GM12878 (cell line): ENCODE results near the gene NFKBIE. TPM values are rescaled to one million over a fixed set of nuclear protein-coding genes. Genes with fewer than 3 reads are reported as not detected.
A peak's percentile ranks its signal among the peaks of the same experiment; 100 is the strongest.

Experiments used
- ATAC-seq: fragments of 200-7000 bp; cut with Tn5 transposase; 3 replicates; pipeline ENCODE4 v1.9.1; 2020; ENCODE audit warnings: mild to moderate bottlenecking, moderate library complexity
- BruUV-seq: library from RNA; stranded (reverse); fragments of 400-500 nt; replicated peaks from 2 replicates; lab custom pipeline; 2021; lab: Mats Ljungman, UMichigan
- CTCF ChIA-PET: fragments of 300-600 bp; sonication (Branson Sonifier 250); formaldehyde crosslinking; extraction: SDS; loops from one replicate; lab custom pipeline; 2021; ENCODE audit warnings: inconsistent platforms; lab: Yijun Ruan, JAX
- POLR2A ChIA-PET: fragments of 350-600 bp; formaldehyde crosslinking; extraction: SDS; loops from one replicate; lab custom pipeline; 2021; ENCODE audit warnings: inconsistent platforms; lab: Charles Lee
- RAD21 ChIA-PET: fragments of 300-600 bp; sonication (Branson Sonifier 250); formaldehyde crosslinking; loops from one replicate; lab custom pipeline; 2023; ENCODE audit warnings: antibody characterized with exemption; ENCODE audit not compliant: unreplicated experiment; lab: Charles Lee
- SMC1A ChIA-PET: fragments of 300-600 bp; sonication (Branson Sonifier 250); formaldehyde crosslinking; loops from one replicate; lab custom pipeline; 2023; ENCODE audit not compliant: unreplicated experiment, uncharacterized antibody; lab: Charles Lee
- DNase-seq: peaks from one replicate; pipeline ENCODE4 v3.0.0-alpha.2; 2011; ENCODE audit warnings: low read depth, low spot score
- FAIRE-seq: peaks from 3 replicates; lab custom pipeline; 2011; peaks lifted over from hg19 to GRCh38; lab: Jason Lieb, UNC
- H2AFZ ChIP-seq: 2 replicates; pipeline ENCODE4 v1.6.0; 2011; ENCODE audit warnings: low read depth, low read length, control low read depth; ENCODE audit not compliant: control insufficient read depth
- H3K27ac ChIP-seq: 2 replicates; pipeline ENCODE4 v1.5.1; 2011; ENCODE audit warnings: control low read depth; ENCODE audit not compliant: control insufficient read depth, insufficient read depth
- H3K27me3 ChIP-seq, 2 experiments: replicated peaks in 1 of 2; 2 replicates each; pipeline versions ENCODE4 v1.6.0 to v1.6.1; 2011; ENCODE audit warnings: low read length in 1 of 2; ENCODE audit not compliant: control insufficient read depth in 2 of 2, insufficient read depth in 2 of 2
- H3K36me3 ChIP-seq, 2 experiments: 2 replicates each; pipeline ENCODE4 v1.5.1; 2011; ENCODE audit warnings: low read length in 1 of 2; ENCODE audit not compliant: control insufficient read depth in 2 of 2, insufficient read depth in 2 of 2
- H3K4me1 ChIP-seq: 2 replicates; pipeline ENCODE4 v1.6.1; 2011; ENCODE audit warnings: mild to moderate bottlenecking, low read length, moderate library complexity, mixed read lengths; ENCODE audit not compliant: control insufficient read depth, insufficient read depth
- H3K4me2 ChIP-seq: 2 replicates; pipeline ENCODE4 v1.6.0; 2011; ENCODE audit warnings: control low read depth; ENCODE audit not compliant: control insufficient read depth, insufficient read depth
- H3K4me3 ChIP-seq: fragments of 200-600 bp; sonication (generic); 2 replicates; pipeline ENCODE4 v1.5.1; 2016
- H3K79me2 ChIP-seq: 2 replicates; pipeline ENCODE4 v1.6.0; 2011; ENCODE audit warnings: low read length; ENCODE audit not compliant: control insufficient read depth, insufficient read depth
- H3K9ac ChIP-seq: 2 replicates; pipeline ENCODE4 v1.8.0; 2011; ENCODE audit warnings: low read length, control low read depth, mixed read lengths; ENCODE audit not compliant: control insufficient read depth, insufficient read depth
- H3K9me3 ChIP-seq: replicated peaks from 3 replicates; pipeline ENCODE4 v1.5.1; 2011; ENCODE audit warnings: mild to moderate bottlenecking, low read length; ENCODE audit not compliant: control insufficient read depth, insufficient read depth
- H4K20me1 ChIP-seq: 2 replicates; pipeline ENCODE4 v1.6.0; 2011; ENCODE audit not compliant: control insufficient read depth, insufficient read depth
- ATF7 ChIP-seq: fragments of 450-650 bp; IDR thresholded peaks from 2 replicates; pipeline ENCODE4 v1.6.1; 2016; ENCODE audit warnings: low read depth, mild to moderate bottlenecking
- BMI1 ChIP-seq: fragments of 450-650 bp; IDR thresholded peaks from 2 replicates; pipeline ENCODE4 v1.6.1; 2016; ENCODE audit warnings: mild to moderate bottlenecking, moderate library complexity, borderline replicate concordance
- CEBPB ChIP-seq, 2 experiments: fragments of 150-350 bp in 1 of 2; IDR thresholded peaks; 2 replicates each; pipeline ENCODE4 v1.6.1; 2012 to 2014; ENCODE audit warnings: low read depth in 2 of 2, low read length in 2 of 2, borderline replicate concordance in 1 of 2, inconsistent platforms in 1 of 2
- FOS ChIP-seq: IDR thresholded peaks from 3 replicates; pipeline ENCODE4 v1.6.1; 2011; ENCODE audit warnings: borderline replicate concordance; ENCODE audit not compliant: insufficient read length; ENCODE audit errors: extremely low read depth
- JUND ChIP-seq: IDR thresholded peaks from 2 replicates; pipeline ENCODE4 v1.6.1; 2012; ENCODE audit warnings: low read depth, mild to moderate bottlenecking, low read length, improper control_type of control experiment, moderate library complexity
- MEF2B ChIP-seq: fragments of 450-650 bp; IDR thresholded peaks from 2 replicates; pipeline ENCODE4 v1.6.1; 2018; ENCODE audit warnings: mild to moderate bottlenecking, moderate library complexity; ENCODE audit not compliant: partially characterized antibody, poor library complexity, severe bottlenecking
- POLR2A ChIP-seq: IDR thresholded peaks from 2 replicates; pipeline ENCODE4 v1.6.1; 2011; ENCODE audit warnings: low read depth, mild to moderate bottlenecking, low read length
- POLR2AphosphoS2 ChIP-seq: IDR thresholded peaks from 2 replicates; pipeline ENCODE4 v1.6.1; 2011; ENCODE audit warnings: low read depth, mild to moderate bottlenecking, low read length, improper control_type of control experiment, moderate library complexity
- STAT3 ChIP-seq: IDR thresholded peaks from 2 replicates; pipeline ENCODE4 v1.6.1; 2011; ENCODE audit warnings: low read depth, low read length, improper control_type of control experiment
- SUZ12 ChIP-seq: fragments of 200-600 bp; sonication (generic); IDR thresholded peaks from one replicate; pipeline ENCODE4 v1.6.1; 2018; ENCODE audit warnings: antibody characterized with exemption, mild to moderate bottlenecking; ENCODE audit not compliant: unreplicated experiment
- WGBS: methylation state at CpG from one replicate; pipeline ENCODE4 v1.1.6; 2016; ENCODE audit warnings: low lambda C conversion rate; ENCODE audit not compliant: insufficient replicate concordance, insufficient coverage; ENCODE audit errors: missing lambda C conversion rate; 5-methylcytosine and 5-hydroxymethylcytosine counted together
- in situ Hi-C: fragments of 300-500 bp; cut with MboI; formaldehyde crosslinking; loops from 9 replicates; pipeline ENCODE4 v1.14.3; 2018; ENCODE audit warnings: mixed read lengths
- intact Hi-C: fragments of 100-400 bp; cut with micrococcal nuclease; formaldehyde crosslinking; loops from one replicate; pipeline ENCODE4 v1.14.2; 2022; ENCODE audit not compliant: unreplicated experiment
- polyA plus RNA-seq, 11 experiments: library from polyadenylated mRNA; depleted of rRNA in 4 of 11; unstranded in 6 of 11; stranded (reverse) in 5 of 11; fragments of >200 nt; fragmentation: Nextera tagmentation in 4 of 11; fragmentation: Illumina TruSeq in 1 of 11; extraction: Ambion mirVana in 4 of 11; extraction: Trizol in 1 of 11; gene quantifications; 1 replicate in 1 of 11; 2 replicates in 10 of 11; pipeline versions ENCODE4 v1.2.1 to v1.2.3, GENCODE V29; 2011 to 2016; ENCODE audit warnings: inconsistent platforms in 2 of 11, missing spikeins in 2 of 11, low read depth in 1 of 11
- total RNA-seq, 4 experiments: library from RNA; depleted of rRNA in 3 of 4; stranded (reverse); fragments of >200 nt in 3 of 4; fragmentation: Illumina TruSeq in 1 of 4; extraction: Trizol in 1 of 4; gene quantifications; 2 replicates each; pipeline versions ENCODE4 v1.2.1 to v1.2.3, GENCODE V29; 2013 to 2021
- TF ChIP-seq, protein P1 (sequence below): fragments of 450-650 bp; conservative IDR thresholded peaks from 2 replicates; pipeline ENCODE4 v1.6.1; 2017; ENCODE audit warnings: mild to moderate bottlenecking, moderate library complexity

NFKBIE gene
- total and polyA plus RNA-seq, 10 of the 15 experiments (the other 5 are each of a cell fraction or from before 2014, with no cell fraction given), result 10.4 to 106 (median 38.8) TPM

DNA sequence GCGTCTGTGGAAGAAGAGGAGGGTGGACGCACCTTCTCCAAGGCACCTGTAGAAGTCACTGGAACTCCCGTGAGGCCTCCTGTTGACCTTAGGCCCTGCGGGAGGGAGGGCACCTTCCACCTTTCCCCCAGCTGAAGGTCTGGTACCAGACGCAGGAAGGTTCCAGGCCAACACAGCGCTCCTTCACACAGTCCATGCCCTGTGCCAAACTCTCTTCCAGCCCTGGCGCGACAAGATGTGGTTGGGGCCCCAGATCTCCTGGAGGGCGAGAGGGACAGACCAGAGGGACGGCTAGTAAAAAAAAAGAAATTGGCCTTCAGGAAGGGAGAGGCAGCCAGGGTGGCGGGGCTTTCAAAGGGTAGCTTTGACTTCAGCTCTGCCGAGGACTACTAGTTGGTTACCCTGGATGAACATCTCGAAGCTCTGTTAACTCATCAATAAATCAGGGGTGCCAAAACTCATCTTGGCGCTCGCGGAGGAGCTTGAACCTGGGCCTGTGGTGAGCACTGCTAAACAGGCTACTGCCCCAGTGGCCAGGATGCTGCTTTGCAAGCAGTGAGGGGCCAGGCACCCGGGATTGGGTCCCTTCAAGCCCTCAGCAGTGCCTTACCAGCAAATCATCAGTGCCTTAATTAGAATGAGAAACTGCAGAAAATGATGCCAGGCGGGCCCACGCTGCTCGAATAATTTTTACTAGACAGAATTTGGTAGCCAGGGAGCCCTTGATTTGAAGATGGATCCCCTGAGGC, 32.9 kb upstream of the NFKBIE start (continued):
- no peak for TF ChIP-seq STAT3
- TF ChIP-seq BMI1, result no peak
- no peak for TF ChIP-seq FOS
- no peak for TF ChIP-seq JUND
- TF ChIP-seq MEF2B, result no peak
- TF ChIP-seq ATF7, result no peak
- no peak for TF ChIP-seq CEBPB (IDR thresholded peaks at IDR 0.05; ENCODE audit: borderline replicate concordance in 1 of 2, low read depth in 2 of 2, low read length in 2 of 2)
- no peak for TF ChIP-seq POLR2AphosphoS2

DNA sequence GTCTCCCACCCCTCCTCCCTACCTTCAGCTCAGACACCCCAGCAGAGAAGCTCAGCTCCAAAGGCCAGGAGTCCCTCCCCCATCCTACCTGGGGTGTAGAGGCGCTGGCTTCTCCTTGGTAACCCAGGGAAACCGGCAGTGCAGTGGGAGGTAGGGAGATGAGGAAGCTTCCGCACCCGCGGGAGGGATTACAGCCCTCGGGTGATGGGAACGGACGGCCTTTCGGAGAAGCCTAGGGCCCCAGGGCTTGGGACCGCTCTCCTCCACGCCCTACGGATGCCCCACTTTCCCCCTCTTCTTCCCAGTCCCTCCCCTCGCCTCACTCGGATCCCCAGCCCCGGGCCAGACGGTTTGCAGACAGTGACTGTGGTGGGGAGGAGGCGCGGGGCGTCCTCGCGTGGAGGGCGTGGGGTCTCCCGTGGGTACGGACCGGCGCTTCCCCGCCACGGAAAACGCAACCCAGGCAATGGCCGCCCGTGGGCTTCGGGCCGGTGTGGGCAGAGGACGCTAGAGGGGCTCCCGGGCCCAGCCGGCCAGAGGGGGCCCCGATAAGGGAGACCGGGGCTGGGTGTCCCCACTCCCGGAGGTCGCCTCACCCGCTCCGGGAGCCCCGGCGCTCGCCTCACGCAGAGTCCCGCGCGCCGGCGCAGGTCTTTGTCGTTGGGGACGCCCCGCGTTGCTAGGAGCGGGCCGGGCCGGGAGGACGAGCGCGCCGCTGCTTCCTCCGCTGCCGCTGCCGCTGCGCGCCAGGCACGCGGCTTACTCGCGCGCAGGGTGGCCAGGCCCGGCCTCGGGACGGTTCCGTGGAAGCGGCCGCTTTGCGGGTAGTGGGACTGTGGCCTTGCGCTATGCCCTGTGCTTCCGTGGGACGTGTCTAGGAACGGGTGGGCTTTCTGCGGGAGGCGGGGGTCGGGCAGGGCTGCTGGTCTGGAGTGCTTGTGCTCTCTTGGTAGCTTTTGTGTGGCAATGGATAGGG, 32.0 kb upstream of the NFKBIE start:
- H4K20me1 ChIP-seq, result no peaks in the 10 kb centered on the region
- no peak overlapping the region for H3K4me3 ChIP-seq
- H2AFZ ChIP-seq, result no peak overlapping the region
- WGBS, result 8% methylated on average over 69 of the region's 86 CpGs
- H3K4me1 ChIP-seq, result no peaks in the 10 kb centered on the region
- TF ChIP-seq, protein P1, sequence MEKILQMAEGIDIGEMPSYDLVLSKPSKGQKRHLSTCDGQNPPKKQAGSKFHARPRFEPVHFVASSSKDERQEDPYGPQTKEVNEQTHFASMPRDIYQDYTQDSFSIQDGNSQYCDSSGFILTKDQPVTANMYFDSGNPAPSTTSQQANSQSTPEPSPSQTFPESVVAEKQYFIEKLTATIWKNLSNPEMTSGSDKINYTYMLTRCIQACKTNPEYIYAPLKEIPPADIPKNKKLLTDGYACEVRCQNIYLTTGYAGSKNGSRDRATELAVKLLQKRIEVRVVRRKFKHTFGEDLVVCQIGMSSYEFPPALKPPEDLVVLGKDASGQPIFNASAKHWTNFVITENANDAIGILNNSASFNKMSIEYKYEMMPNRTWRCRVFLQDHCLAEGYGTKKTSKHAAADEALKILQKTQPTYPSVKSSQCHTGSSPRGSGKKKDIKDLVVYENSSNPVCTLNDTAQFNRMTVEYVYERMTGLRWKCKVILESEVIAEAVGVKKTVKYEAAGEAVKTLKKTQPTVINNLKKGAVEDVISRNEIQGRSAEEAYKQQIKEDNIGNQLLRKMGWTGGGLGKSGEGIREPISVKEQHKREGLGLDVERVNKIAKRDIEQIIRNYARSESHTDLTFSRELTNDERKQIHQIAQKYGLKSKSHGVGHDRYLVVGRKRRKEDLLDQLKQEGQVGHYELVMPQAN, result no peak
- TF ChIP-seq POLR2A (peak; percentile 59), SUZ12 (peak; percentile 25)
- no peaks in the 10 kb centered on the region for H3K79me2 ChIP-seq
- CTCF ChIA-PET, result interaction anchor here (1.5 to 2.3 kb wide), 3 partner anchors 8 to 29 kb away, joined by 5 to 17 read pairs (median 6); partner anchors contain the start of gene AARS2
- H3K9ac ChIP-seq, result no peak overlapping the region
- SMC1A ChIA-PET, result no interaction called here
- DNase-seq, result no peak
- FAIRE-seq, result no peak
- RAD21 ChIA-PET, result no interaction called here
- H3K9me3 ChIP-seq, result no peaks in the 10 kb centered on the region
- POLR2A ChIA-PET, result interaction anchor here (0.6 kb wide), 1 partner anchor 8 kb away, joined by 3 read pairs; no protein-coding TSS in a partner anchor
- intact Hi-C loops, result no loop called here
- no peak overlapping the region for H3K4me2 ChIP-seq
- ATAC-seq, result peak; percentile 50
- peaks cover 0 to 10% of the 10 kb centered on the region in 2 experiments; a peak in 2 of 4 replicates for H3K36me3 ChIP-seq
- peaks cover 9 to 11% of the 10 kb centered on the region in 2 experiments for H3K27me3 ChIP-seq
- H3K27ac ChIP-seq, result no peak overlapping the region
- no TSS peak for BruUV-seq
- in situ Hi-C loops, result no loop called here
